Endothelial cell of umbilical vein (primary cell): Measurements from ENCODE around the gene MAN1A1. TPM values are rescaled to one million over a fixed set of nuclear protein-coding genes. Genes with fewer than 3 reads are reported as not detected.

ENCODE experiments used
- BruUV-seq: library from RNA; stranded (reverse); fragments of 400-500 nt; replicated peaks from 2 replicates; lab custom pipeline; 2021; lab: Mats Ljungman, UMichigan
- CTCF ChIA-PET: fragments of 300-600, 350-600 bp; sonication (Branson Sonifier 250); formaldehyde crosslinking; loops from one replicate; lab custom pipeline; 2021; ENCODE audit warnings: antibody characterized with exemption, inconsistent platforms; lab: Charles Lee
- POLR2A ChIA-PET: fragments of 300-600, 350-600 bp; sonication (Branson Sonifier 250); formaldehyde crosslinking; loops from one replicate; lab custom pipeline; 2021; ENCODE audit warnings: antibody characterized with exemption, inconsistent platforms; lab: Charles Lee
- DNase-seq: peaks from one replicate; pipeline ENCODE4 v3.0.0-alpha.2; 2011; ENCODE audit warnings: low read depth, low spot score
- FAIRE-seq: peaks from 2 replicates; lab custom pipeline; 2011; peaks lifted over from hg19 to GRCh38; lab: Jason Lieb, UNC
- H2AFZ ChIP-seq: 2 replicates; pipeline ENCODE4 v1.6.0; 2012; ENCODE audit warnings: low read depth, low read length, control low read depth, inconsistent platforms
- H3K27ac ChIP-seq: 2 replicates; pipeline ENCODE4 v1.5.1; 2011; ENCODE audit warnings: low read depth, mild to moderate bottlenecking, control low read depth, low read length, moderate library complexity; ENCODE audit not compliant: insufficient read depth
- H3K27me3 ChIP-seq, 2 experiments: 2 replicates each; pipeline versions ENCODE4 v1.6.0 to v1.6.1; 2011; ENCODE audit warnings: low read length in 2 of 2, mixed read lengths in 1 of 2; ENCODE audit not compliant: control insufficient read depth in 2 of 2, insufficient read depth in 2 of 2
- H3K36me3 ChIP-seq, 2 experiments: 2 replicates in 1 of 2; 3 replicates in 1 of 2; pipeline ENCODE4 v1.5.1; 2011; ENCODE audit warnings: low read length in 2 of 2, mild to moderate bottlenecking in 1 of 2, moderate library complexity in 1 of 2; ENCODE audit not compliant: control insufficient read depth in 2 of 2, insufficient read depth in 2 of 2; ENCODE audit errors: extremely low read depth in 1 of 2
- H3K4me1 ChIP-seq: 3 replicates; pipeline ENCODE4 v1.5.1; 2011; ENCODE audit warnings: mild to moderate bottlenecking, low read length; ENCODE audit not compliant: control insufficient read depth, insufficient read depth; ENCODE audit errors: extremely low read depth
- H3K4me2 ChIP-seq: 2 replicates; pipeline ENCODE4 v1.6.1; 2011; ENCODE audit warnings: low read length, control low read depth, mixed read lengths; ENCODE audit not compliant: insufficient read depth
- H3K4me3 ChIP-seq, 3 experiments: fragments of 200-600 bp in 1 of 3; sonication (generic), shearing (Covaris generic) in 1 of 3; replicated peaks in 1 of 3; 2 replicates each; pipeline ENCODE4 v1.5.1; 2011 to 2016; ENCODE audit warnings: control low read depth in 3 of 3, low read length in 3 of 3, mild to moderate bottlenecking in 2 of 3, inconsistent platforms in 1 of 3, low read depth in 1 of 3, moderate library complexity in 1 of 3; ENCODE audit not compliant: insufficient read depth in 1 of 3
- H3K79me2 ChIP-seq: 2 replicates; pipeline ENCODE4 v1.6.0; 2012; ENCODE audit warnings: low read length, inconsistent platforms; ENCODE audit not compliant: control insufficient read depth, insufficient read depth
- H3K9ac ChIP-seq: replicated peaks from 2 replicates; pipeline ENCODE3; 2011; ENCODE audit warnings: low read length, control low read depth; ENCODE audit not compliant: insufficient read depth; ENCODE audit errors: extremely low read depth
- H3K9me1 ChIP-seq: replicated peaks from 3 replicates; pipeline ENCODE4 v1.6.0; 2011; ENCODE audit warnings: mild to moderate bottlenecking, low read length; ENCODE audit not compliant: control insufficient read depth, insufficient read depth; ENCODE audit errors: extremely low read depth
- H3K9me3 ChIP-seq: replicated peaks from 2 replicates; pipeline ENCODE4 v1.5.1; 2012; ENCODE audit warnings: low read length, inconsistent platforms; ENCODE audit not compliant: control insufficient read depth, insufficient read depth
- H4K20me1 ChIP-seq: replicated peaks from 2 replicates; pipeline ENCODE3; 2011; ENCODE audit warnings: mild to moderate bottlenecking, low read length; ENCODE audit not compliant: control insufficient read depth, insufficient read depth; ENCODE audit errors: extremely low read depth
- EZH2 ChIP-seq: IDR thresholded peaks from 2 replicates; pipeline ENCODE4 v1.6.1; 2012; ENCODE audit warnings: borderline replicate concordance, low read depth, mild to moderate bottlenecking, moderate library complexity, low read length, inconsistent platforms; ENCODE audit not compliant: severe bottlenecking
- FOS ChIP-seq: IDR thresholded peaks from 2 replicates; pipeline ENCODE4 v1.6.1; 2011; ENCODE audit warnings: mild to moderate bottlenecking, low read length, moderate library complexity, borderline replicate concordance; ENCODE audit not compliant: insufficient read depth
- GATA2 ChIP-seq: IDR thresholded peaks from 2 replicates; pipeline ENCODE4 v1.7.0; 2011; ENCODE audit warnings: low read depth, mild to moderate bottlenecking, moderate library complexity, mixed read lengths, low read length; ENCODE audit not compliant: insufficient read length, insufficient read depth
- JUN ChIP-seq: IDR thresholded peaks from 2 replicates; pipeline ENCODE4 v1.6.1; 2011; ENCODE audit warnings: borderline replicate concordance, low read depth; ENCODE audit not compliant: insufficient read length, insufficient read depth
- MYC ChIP-seq: IDR thresholded peaks from one replicate; pipeline ENCODE4 v1.6.1; 2011; ENCODE audit warnings: mild to moderate bottlenecking, low read depth, low read length
- POLR2A ChIP-seq: IDR thresholded peaks from 2 replicates; pipeline ENCODE4 v1.6.1; 2012; ENCODE audit warnings: low read depth, mild to moderate bottlenecking, control low read depth, low read length
- POLR2AphosphoS5 ChIP-seq: IDR thresholded peaks from 2 replicates; pipeline ENCODE4 v1.6.1; 2012; ENCODE audit warnings: low read depth, mild to moderate bottlenecking, control low read depth, low read length, moderate library complexity; ENCODE audit not compliant: insufficient read depth
- dilution Hi-C: fragments of 300-500 bp; cut with MboI; formaldehyde crosslinking; loops from one replicate; pipeline ENCODE4 v1.15.0; 2019; ENCODE audit warnings: low sequenced_read_pairs; ENCODE audit not compliant: extremely low pct_ligation_motif_present
- intact Hi-C: fragments of 100-400 bp; cut with micrococcal nuclease; formaldehyde crosslinking; loops from one replicate; pipeline ENCODE4 v1.10.0; 2022
- polyA plus RNA-seq, 4 experiments: library from polyadenylated mRNA; depleted of rRNA in 3 of 4; stranded (reverse) in 3 of 4; unstranded in 1 of 4; fragments of >200 nt; gene quantifications; 2 replicates each; pipeline versions ENCODE4 v1.2.1 to v1.2.3, GENCODE V29; 2011 to 2012; ENCODE audit warnings: missing spikeins in 1 of 4
- total RNA-seq: library from RNA; stranded (reverse); gene quantifications from 2 replicates; pipeline ENCODE4 v1.2.3, GENCODE V29; 2021
- TF ChIP-seq, protein P1 (sequence below): IDR thresholded peaks from 2 replicates; pipeline ENCODE4 v1.6.1; 2011; ENCODE audit not compliant: insufficient read depth, insufficient read length
- TF ChIP-seq, protein P2 (sequence below), 2 donors: IDR thresholded peaks; 1 replicate in 1 of 2; 2 replicates in 1 of 2; pipeline ENCODE4 v1.5.1; 2011; ENCODE audit warnings: low read length in 2 of 2, mild to moderate bottlenecking in 2 of 2, moderate library complexity in 2 of 2, control low read depth in 1 of 2, inconsistent platforms in 1 of 2, low read depth in 1 of 2; ENCODE audit not compliant: insufficient read depth in 1 of 2; ENCODE audit errors: extremely low read depth in 1 of 2

The MAN1A1 gene
- total and polyA plus RNA-seq, 2 donors (not counting 3 experiments of a cell fraction or from before 2014, with no cell fraction given) = 3.3 to 12.9 TPM

DNA sequence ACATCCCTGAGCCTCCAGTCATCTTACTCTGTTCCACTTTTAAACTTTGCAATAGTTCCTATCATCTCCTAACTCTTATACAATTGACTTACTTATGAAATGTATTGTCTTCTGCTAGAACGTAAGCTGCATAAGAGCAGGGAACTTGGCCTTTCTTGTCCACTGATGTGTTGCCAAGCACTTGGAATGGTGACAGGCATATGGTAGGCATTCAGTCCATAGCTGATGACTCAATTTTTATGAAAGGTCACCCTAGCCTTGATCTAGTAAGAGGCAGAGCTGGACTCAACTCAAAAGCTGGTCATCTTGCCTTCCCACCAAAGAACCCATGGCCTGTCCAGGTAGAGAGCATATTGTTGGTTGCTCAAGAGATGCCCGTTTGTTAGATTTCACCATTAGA lies 188.7 kb downstream of the MAN1A1 start:
- DNase-seq = no peak
- no peaks in the 10 kb centered on the region for H3K9me3 ChIP-seq
- no peaks in the 10 kb centered on the region for H3K4me1 ChIP-seq
- H3K9ac ChIP-seq = no peak overlapping the region
- H3K4me3 ChIP-seq = no peak overlapping the region
- intact Hi-C loops (no loop called here), dilution Hi-C loops (no loop called here)
- CTCF ChIA-PET = interaction anchor here (0.7 kb wide), 1 partner anchor 12 kb away, joined by 4 read pairs; no protein-coding TSS in a partner anchor
- H3K9me1 ChIP-seq = no peaks in the 10 kb centered on the region
- FAIRE-seq = no peak
- peaks cover 0 to under 1% of the 10 kb centered on the region in 2 experiments for H3K27me3 ChIP-seq
- no peak overlapping the region for H3K27ac ChIP-seq
- no peaks in the 10 kb centered on the region for H3K36me3 ChIP-seq
- TF ChIP-seq, protein P1, sequence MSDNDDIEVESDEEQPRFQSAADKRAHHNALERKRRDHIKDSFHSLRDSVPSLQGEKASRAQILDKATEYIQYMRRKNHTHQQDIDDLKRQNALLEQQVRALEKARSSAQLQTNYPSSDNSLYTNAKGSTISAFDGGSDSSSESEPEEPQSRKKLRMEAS = no peak
- TF ChIP-seq EZH2 (no peak), GATA2 (no peak)
- POLR2A ChIA-PET = no interaction called here
- H4K20me1 ChIP-seq = no peaks in the 10 kb centered on the region
- no peaks in the 10 kb centered on the region for H3K79me2 ChIP-seq
- H3K4me2 ChIP-seq = no peak overlapping the region
- BruUV-seq = no TSS peak
- no peak overlapping the region for H2AFZ ChIP-seq

DNA sequence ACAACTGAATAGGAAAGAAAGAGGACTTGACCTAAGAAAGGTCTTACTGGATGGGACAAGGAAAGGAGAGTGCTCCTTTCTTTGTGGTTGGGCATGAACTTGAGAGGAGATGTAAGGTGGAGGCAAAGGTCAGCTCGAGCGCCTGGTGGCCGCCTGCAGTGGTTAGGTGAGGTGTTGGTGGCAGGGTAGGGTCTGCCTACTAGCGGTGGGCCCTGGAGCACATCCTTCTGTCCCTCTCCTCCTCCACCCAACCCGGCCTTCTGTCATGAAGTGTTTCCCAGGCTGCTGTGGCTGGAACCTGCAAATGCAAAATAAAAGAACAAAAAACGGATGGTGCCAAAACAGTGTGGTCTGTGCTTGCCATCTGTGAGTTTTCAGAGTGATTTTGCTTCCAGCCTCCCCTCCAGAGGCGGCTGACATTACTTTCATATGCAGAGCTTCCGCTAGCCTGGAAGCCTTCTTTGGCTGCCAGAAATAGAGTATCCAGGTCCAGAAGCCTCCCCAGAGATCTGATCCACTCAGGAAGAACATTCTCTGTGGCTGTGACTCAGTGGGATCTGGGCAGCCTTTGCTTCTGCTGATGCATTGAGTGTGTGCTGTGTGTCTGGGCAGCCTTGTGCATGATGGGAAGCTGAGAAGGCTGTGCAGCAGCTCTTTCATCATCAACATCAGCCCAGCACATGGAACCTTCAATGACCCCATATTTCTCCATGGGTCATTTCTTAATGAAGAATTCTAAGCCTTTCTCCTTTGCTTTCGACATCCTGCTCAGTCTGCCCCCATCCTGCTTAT lies 191.3 kb downstream of the MAN1A1 start:
- Histone ChIP-seq H4K20me1 (no peaks in the 10 kb centered on the region), H3K4me1 (no peaks in the 10 kb centered on the region), H3K4me3 (no peak overlapping the region), H3K9me3 (no peaks in the 10 kb centered on the region), H3K36me3 (no peaks in the 10 kb centered on the region), H3K9me1 (no peaks in the 10 kb centered on the region), H3K4me2 (no peak overlapping the region), H2AFZ (no peak overlapping the region), H3K9ac (no peak overlapping the region), H3K79me2 (no peaks in the 10 kb centered on the region), H3K27me3 (no peaks in the 10 kb centered on the region), H3K27ac (no peak overlapping the region)
- BruUV-seq = no TSS peak
- dilution Hi-C loops = no loop called here
- FAIRE-seq (no peak), DNase-seq (no peak)
- ChIA-PET POLR2A (no interaction called here), CTCF (interaction anchor here (0.9 to 1.0 kb wide), 2 partner anchors 9 to 29 kb away, joined by 3 read pairs; no protein-coding TSS in a partner anchor)
- TF ChIP-seq EZH2 = no peak
- TF ChIP-seq, protein P2, sequence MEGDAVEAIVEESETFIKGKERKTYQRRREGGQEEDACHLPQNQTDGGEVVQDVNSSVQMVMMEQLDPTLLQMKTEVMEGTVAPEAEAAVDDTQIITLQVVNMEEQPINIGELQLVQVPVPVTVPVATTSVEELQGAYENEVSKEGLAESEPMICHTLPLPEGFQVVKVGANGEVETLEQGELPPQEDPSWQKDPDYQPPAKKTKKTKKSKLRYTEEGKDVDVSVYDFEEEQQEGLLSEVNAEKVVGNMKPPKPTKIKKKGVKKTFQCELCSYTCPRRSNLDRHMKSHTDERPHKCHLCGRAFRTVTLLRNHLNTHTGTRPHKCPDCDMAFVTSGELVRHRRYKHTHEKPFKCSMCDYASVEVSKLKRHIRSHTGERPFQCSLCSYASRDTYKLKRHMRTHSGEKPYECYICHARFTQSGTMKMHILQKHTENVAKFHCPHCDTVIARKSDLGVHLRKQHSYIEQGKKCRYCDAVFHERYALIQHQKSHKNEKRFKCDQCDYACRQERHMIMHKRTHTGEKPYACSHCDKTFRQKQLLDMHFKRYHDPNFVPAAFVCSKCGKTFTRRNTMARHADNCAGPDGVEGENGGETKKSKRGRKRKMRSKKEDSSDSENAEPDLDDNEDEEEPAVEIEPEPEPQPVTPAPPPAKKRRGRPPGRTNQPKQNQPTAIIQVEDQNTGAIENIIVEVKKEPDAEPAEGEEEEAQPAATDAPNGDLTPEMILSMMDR (IDR thresholded peaks at IDR 0.05; ENCODE audit: extremely low read depth in 1 of 2, insufficient read depth in 1 of 2, low read depth in 1 of 2, low read length in 2 of 2) = no peak
- TF ChIP-seq POLR2A = no peak
- no peak for TF ChIP-seq MYC
- TF ChIP-seq, protein P1 = no peak
- no peak for TF ChIP-seq POLR2AphosphoS5
- no peak for TF ChIP-seq GATA2
- TF ChIP-seq JUN = no peak
- TF ChIP-seq FOS = no peak
- intact Hi-C loops = no loop called here
